Cardiac fibroblast (primary cell): Measurements from ENCODE around the gene HECW1.

Source experiments
- DNase-seq, 2 donors: peaks; one replicate each; pipeline versions ENCODE4 v3.0.0 to v3.0.0-alpha.2; 2010; ENCODE audit warnings: low read depth in 2 of 2
- H3K4me3 ChIP-seq, 2 donors: replicated peaks in 1 of 2; 1 replicate in 1 of 2; 2 replicates in 1 of 2; pipeline ENCODE4 v1.5.1; 2011; ENCODE audit warnings: low read depth in 2 of 2, low read length in 2 of 2, mild to moderate bottlenecking in 2 of 2, moderate library complexity in 1 of 2
- TF ChIP-seq, protein P1 (sequence below): IDR thresholded peaks from one replicate; pipeline ENCODE4 v1.5.1; 2011; ENCODE audit warnings: low read depth, mild to moderate bottlenecking, low read length, inconsistent platforms

Gene HECW1

DNA sequence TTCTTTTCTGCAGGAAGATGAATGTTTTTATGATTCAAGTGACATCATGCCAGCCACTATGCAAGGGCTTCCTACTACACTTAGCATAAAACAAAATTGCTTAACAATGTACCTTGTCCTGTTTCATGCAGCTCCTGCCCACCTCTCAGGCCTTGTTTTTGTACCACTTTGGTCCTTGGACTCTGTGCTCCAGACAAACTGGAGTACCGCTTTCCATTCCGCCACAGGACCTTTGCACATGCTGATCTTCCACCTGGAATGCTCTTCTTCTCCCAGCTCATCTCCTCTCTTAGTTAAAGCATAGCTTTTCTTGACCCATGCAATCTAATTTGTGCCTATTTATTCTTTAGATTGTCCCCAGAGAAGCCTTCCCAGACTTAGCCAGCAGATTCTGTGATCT, 393.0 kb downstream of the HECW1 start:
- DNase-seq, result no peak
- TF ChIP-seq, protein P1, sequence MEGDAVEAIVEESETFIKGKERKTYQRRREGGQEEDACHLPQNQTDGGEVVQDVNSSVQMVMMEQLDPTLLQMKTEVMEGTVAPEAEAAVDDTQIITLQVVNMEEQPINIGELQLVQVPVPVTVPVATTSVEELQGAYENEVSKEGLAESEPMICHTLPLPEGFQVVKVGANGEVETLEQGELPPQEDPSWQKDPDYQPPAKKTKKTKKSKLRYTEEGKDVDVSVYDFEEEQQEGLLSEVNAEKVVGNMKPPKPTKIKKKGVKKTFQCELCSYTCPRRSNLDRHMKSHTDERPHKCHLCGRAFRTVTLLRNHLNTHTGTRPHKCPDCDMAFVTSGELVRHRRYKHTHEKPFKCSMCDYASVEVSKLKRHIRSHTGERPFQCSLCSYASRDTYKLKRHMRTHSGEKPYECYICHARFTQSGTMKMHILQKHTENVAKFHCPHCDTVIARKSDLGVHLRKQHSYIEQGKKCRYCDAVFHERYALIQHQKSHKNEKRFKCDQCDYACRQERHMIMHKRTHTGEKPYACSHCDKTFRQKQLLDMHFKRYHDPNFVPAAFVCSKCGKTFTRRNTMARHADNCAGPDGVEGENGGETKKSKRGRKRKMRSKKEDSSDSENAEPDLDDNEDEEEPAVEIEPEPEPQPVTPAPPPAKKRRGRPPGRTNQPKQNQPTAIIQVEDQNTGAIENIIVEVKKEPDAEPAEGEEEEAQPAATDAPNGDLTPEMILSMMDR, result no peak
- H3K4me3 ChIP-seq, result no peak overlapping the region

DNA sequence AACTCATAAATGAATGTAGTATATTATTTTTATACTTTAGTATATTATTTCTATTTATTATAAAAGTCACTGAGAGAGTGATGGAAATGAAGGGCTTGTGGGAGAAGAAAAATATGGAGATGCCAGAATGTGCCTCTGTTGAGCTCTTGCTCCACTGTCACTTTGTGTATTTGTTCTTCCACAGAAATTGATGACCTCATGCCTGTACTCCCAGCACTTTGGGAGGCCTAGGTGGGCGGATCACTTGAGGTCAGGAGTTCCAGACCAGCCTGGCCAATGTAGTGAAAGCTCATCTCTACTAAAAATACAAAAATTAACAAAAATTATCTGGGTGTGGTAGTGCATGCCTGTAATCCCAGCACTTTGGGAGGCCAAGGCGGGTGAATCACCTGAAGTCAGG, 394.0 kb downstream of the HECW1 start:
- DNase-seq, result no peak
- TF ChIP-seq, protein P1, result no peak
- H3K4me3 ChIP-seq, result no peak overlapping the region

DNA sequence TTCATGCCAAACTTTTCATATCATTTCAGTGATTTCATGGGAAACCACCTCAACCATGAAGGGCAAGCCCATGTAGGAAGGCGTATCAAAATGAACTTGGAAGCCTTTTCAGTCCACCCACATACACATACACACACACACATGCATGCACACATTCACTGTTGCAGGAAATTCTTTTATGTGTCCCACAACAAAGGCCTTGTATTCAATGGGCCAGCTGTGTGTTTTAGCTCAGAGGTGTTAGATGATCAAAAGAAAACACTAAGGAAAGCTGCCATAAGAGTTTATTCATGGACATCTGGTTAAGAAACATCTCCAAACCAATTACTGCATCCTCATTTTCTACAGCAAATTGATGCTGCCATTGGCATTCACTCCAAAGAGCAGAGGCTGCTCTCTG, 396.0 kb downstream of the HECW1 start:
- no peak overlapping the region for H3K4me3 ChIP-seq
- no peak for DNase-seq
- TF ChIP-seq, protein P1, result no peak

DNA sequence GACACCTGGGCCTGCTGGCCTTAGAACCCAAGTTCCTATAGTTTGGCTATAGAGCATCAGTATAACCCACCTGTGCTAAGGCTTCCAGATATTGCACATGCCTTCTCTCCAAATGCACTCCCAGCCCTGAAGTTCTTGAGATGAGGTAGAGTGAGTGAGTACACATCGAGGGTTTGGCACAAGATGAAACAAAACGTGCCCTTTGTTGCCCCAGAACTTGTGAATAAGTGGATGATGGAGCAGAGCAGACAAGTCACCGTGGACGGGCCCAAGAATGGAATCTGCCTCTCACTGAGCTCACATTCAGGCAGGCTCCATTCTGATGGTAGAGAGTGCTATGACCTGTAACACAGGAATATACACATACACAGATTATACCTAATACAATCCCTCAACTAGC, 397.5 kb downstream of the HECW1 start:
- TF ChIP-seq, protein P1, result no peak
- H3K4me3 ChIP-seq, result no peak overlapping the region
- no peak for DNase-seq

DNA sequence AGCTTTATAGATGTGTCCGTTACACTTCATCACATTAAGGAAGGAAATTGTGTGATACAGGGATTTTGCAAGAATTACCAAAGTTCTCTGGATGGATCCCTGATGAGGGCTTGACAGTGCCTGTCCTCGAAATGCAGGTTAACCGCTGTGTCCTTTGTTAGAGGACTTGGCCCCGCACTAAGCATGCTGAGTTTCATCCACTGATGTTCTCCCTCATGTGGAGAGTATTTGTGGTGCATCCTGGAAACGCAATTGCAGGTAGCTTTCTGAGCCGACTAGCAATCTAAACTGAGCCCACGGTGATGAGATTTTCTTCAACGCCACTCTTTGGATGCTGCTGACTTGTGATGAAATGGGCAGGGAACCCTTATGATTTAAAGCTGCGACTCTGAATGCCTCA, 398.6 kb downstream of the HECW1 start:
- DNase-seq, result peak in 1 of 2 donors; percentile 13
- TF ChIP-seq, protein P1, result peak; percentile 18

DNA sequence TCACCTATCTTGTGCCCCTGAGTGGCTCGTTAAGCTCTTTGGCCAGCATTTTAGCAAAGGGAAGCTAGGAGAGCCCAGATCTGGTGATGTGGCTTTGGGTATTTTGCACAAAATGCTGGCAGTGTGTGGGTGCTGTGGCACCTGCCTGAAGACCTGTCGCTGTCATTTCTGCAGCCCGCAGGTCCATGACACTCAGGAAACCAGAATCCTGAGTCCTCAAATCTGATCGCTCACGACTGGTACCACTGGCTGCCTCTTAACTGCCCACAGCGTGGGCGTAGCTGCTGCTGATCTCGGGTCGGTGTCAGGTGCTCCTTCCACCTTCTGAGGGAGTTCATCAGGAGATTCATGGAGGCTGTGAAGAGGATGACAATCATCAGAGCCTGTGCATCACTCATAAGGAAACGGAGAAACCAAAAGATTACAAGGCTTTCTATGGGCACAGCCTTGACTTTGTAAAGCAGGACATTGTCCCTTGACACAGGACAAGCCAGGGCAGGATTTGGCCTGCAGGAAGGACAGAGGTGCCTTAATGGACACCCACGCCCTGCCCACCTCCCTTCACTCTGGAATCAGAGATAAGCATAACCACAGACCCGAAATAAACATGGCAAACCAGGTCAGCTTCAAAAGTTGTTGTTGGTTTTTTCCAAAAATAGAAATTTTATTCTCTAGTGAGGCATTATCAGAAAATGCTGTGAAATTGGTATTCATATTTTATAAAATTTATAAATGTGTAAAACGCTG, 399.5 kb downstream of the HECW1 start:
- TF ChIP-seq, protein P1, result no peak
- no peak overlapping the region for H3K4me3 ChIP-seq
- DNase-seq, result no peak

More for the DNA sequence above, 398.6 kb downstream of the HECW1 start:
- no peak overlapping the region for H3K4me3 ChIP-seq

DNA sequence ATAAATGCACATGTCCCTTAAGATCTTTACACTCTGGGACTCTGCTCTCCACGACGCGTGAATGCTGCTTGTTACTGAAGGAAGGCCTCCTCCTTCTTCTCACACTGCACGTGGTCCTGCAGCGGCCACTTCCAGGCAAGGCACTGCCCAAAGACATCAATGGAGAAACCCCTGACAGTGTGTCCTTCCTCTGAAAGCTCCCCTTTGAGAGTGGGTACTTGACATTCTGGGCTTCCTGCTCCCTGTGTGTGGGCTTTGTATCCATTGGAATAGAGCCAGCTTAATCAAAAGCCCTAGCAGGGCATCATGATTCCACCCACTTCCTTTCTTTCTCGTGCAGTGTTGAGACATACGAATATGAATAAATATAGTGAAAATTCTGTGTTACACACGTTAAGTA, 400.8 kb downstream of the HECW1 start:
- no peak for DNase-seq
- TF ChIP-seq, protein P1, result no peak

More for the DNA sequence above, 400.8 kb downstream of the HECW1 start:
- H3K4me3 ChIP-seq, result no peak overlapping the region
